Measurements from ENCODE around the gene SLC15A3.

The SLC15A3 gene

GRCh38 chr11:60922906-60923305 lies 29.1 kb downstream of the SLC15A3 start:
- Mint-ChIP-seq H3K27ac (no peak overlapping the region), H3K4me3 (no peak overlapping the region), H3K27me3 (peaks cover 30% of the 10 kb centered on the region), H3K9me3 (no peaks in the 10 kb centered on the region), H3K4me1 (peaks cover 39% of the 10 kb centered on the region)
- ATAC-seq, result no peak
- no peak for DNase-seq

GRCh38 chr11:60921777-60922335 lies 30.1 kb downstream of the SLC15A3 start:
- DNase-seq (no peak), ATAC-seq (no peak)
- H3K4me3 Mint-ChIP-seq, result no peak overlapping the region
- peaks cover 45% of the 10 kb centered on the region for H3K4me1 Mint-ChIP-seq
- no peak overlapping the region for H3K27ac Mint-ChIP-seq
- no peaks in the 10 kb centered on the region for H3K9me3 Mint-ChIP-seq
- peaks cover 21% of the 10 kb centered on the region for H3K27me3 Mint-ChIP-seq

GRCh38 chr11:60921259-60921658 lies 30.7 kb downstream of the SLC15A3 start:
- H3K9me3 Mint-ChIP-seq, result no peaks in the 10 kb centered on the region
- peaks cover 15% of the 10 kb centered on the region for H3K27me3 Mint-ChIP-seq
- H3K4me1 Mint-ChIP-seq, result peaks cover 51% of the 10 kb centered on the region
- no peak overlapping the region for H3K27ac Mint-ChIP-seq
- DNase-seq (no peak), ATAC-seq (no peak)
- no peak overlapping the region for H3K4me3 Mint-ChIP-seq

GRCh38 chr11:60919956-60920355 lies 32.0 kb downstream of the SLC15A3 start:
- Mint-ChIP-seq H3K4me1 (peaks cover 50% of the 10 kb centered on the region), H3K9me3 (no peaks in the 10 kb centered on the region), H3K27ac (no peak overlapping the region), H3K27me3 (peaks cover 2% of the 10 kb centered on the region), H3K4me3 (no peak overlapping the region)
- DNase-seq (no peak), ATAC-seq (no peak)

- DNase-seq (no peak), ATAC-seq (no peak)
- Mint-ChIP-seq H3K4me3 (no peak overlapping the region), H3K27ac (peak overlapping the region in 1 of 2 donors; percentile 48), H3K4me1 (peaks cover 46% of the 10 kb centered on the region), H3K27me3 (no peaks in the 10 kb centered on the region), H3K9me3 (no peaks in the 10 kb centered on the region)
These were observed 32.7 kb downstream of the SLC15A3 start for GRCh38 chr11:60919320-60919719.

GRCh38 chr11:60918939-60919265 lies 33.1 kb downstream of the SLC15A3 start:
- Mint-ChIP-seq H3K27ac (no peak overlapping the region), H3K4me3 (no peak overlapping the region), H3K27me3 (no peaks in the 10 kb centered on the region), H3K4me1 (peaks cover 45% of the 10 kb centered on the region), H3K9me3 (no peaks in the 10 kb centered on the region)
- DNase-seq, result no peak
- ATAC-seq, result no peak

- ATAC-seq, result no peak
- H3K27ac Mint-ChIP-seq, result no peak overlapping the region
- H3K4me1 Mint-ChIP-seq, result peaks cover 49% of the 10 kb centered on the region
- H3K4me3 Mint-ChIP-seq, result no peak overlapping the region
- no peaks in the 10 kb centered on the region for H3K9me3 Mint-ChIP-seq
- no peaks in the 10 kb centered on the region for H3K27me3 Mint-ChIP-seq
- DNase-seq, result no peak
These were observed 33.6 kb downstream of the SLC15A3 start for GRCh38 chr11:60918251-60918938.

- Mint-ChIP-seq H3K4me3 (peak overlapping the region in 1 of 2 donors; percentile 12), H3K27ac (no peak overlapping the region), H3K27me3 (no peaks in the 10 kb centered on the region), H3K9me3 (no peaks in the 10 kb centered on the region), H3K4me1 (peaks cover 60% of the 10 kb centered on the region)
- DNase-seq (no peak), ATAC-seq (no peak)
These were observed 34.7 kb downstream of the SLC15A3 start for GRCh38 chr11:60917267-60917666.

GRCh38 chr11:60916669-60917206 lies 35.2 kb downstream of the SLC15A3 start:
- H3K27ac Mint-ChIP-seq, result no peak overlapping the region
- H3K4me3 Mint-ChIP-seq, result no peak overlapping the region
- DNase-seq (no peak), ATAC-seq (no peak)
- H3K27me3 Mint-ChIP-seq, result no peaks in the 10 kb centered on the region
- peaks cover 66% of the 10 kb centered on the region for H3K4me1 Mint-ChIP-seq
- H3K9me3 Mint-ChIP-seq, result no peaks in the 10 kb centered on the region

- peak; percentile 77 for ATAC-seq
- DNase-seq, result peak; percentile 75 to 84
- peak overlapping the region; percentile 69 to 82 for H3K27ac Mint-ChIP-seq
- H3K27me3 Mint-ChIP-seq, result no peaks in the 10 kb centered on the region
- H3K4me3 Mint-ChIP-seq, result peak overlapping the region; percentile 78 to 99
- peaks cover 5 to 7% of the 10 kb centered on the region in 2 donors for H3K9me3 Mint-ChIP-seq
- H3K4me1 Mint-ChIP-seq, result peaks cover 78% of the 10 kb centered on the region
These were observed 36.6 kb downstream of the SLC15A3 start for GRCh38 chr11:60915248-60915914.

- DNase-seq, result peak in 1 of 2 donors; percentile 46
These were observed 37.2 kb downstream of the SLC15A3 start for GRCh38 chr11:60914633-60915247.

GRCh38 chr11:60913793-60914632 lies 38.0 kb downstream of the SLC15A3 start, which contains the start of gene TMEM109:
TSS of gene TMEM109 (plus strand) at chr11:60914158. CDS start at chr11:60919694, 5,536 bp downstream.
- peaks cover 80% of the 10 kb centered on the region for H3K4me1 Mint-ChIP-seq
- DNase-seq, result peak; percentile 87 to 90
- H3K9me3 Mint-ChIP-seq, result peaks cover 18% of the 10 kb centered on the region in 2 donors
- peak within 1 kb of the TSS; percentile 96 to 99 for H3K4me3 Mint-ChIP-seq
- H3K27me3 Mint-ChIP-seq, result no peaks in the 10 kb centered on the region
- H3K27ac Mint-ChIP-seq, result peak within 1 kb of the TSS; percentile 96 to 99
- peak; percentile 80 for ATAC-seq

More at GRCh38 chr11:60914633-60915247, 37.2 kb downstream of the SLC15A3 start:
- peaks cover 81% of the 10 kb centered on the region for H3K4me1 Mint-ChIP-seq
- no peaks in the 10 kb centered on the region for H3K27me3 Mint-ChIP-seq
- H3K4me3 Mint-ChIP-seq, result peak overlapping the region; percentile 78 to 99
- H3K27ac Mint-ChIP-seq, result peak overlapping the region; percentile 84 to 92
- peaks cover 11% of the 10 kb centered on the region in 2 donors for H3K9me3 Mint-ChIP-seq
- peak; percentile 36 for ATAC-seq

- H3K27ac Mint-ChIP-seq, result peak overlapping the region; percentile 36 to 96
- ATAC-seq, result no peak
These were observed 39.0 kb downstream of the SLC15A3 start for GRCh38 chr11:60912851-60913528.

GRCh38 chr11:60912223-60912850 lies 39.6 kb downstream of the SLC15A3 start:
- DNase-seq (no peak), ATAC-seq (no peak)
- Mint-ChIP-seq H3K4me3 (peak overlapping the region; percentile 49 to 96), H3K27me3 (no peaks in the 10 kb centered on the region), H3K9me3 (peaks cover 21 to 23% of the 10 kb centered on the region in 2 donors), H3K27ac (peak overlapping the region in 1 of 2 donors; percentile 73), H3K4me1 (peaks cover 77% of the 10 kb centered on the region)

More at GRCh38 chr11:60912851-60913528, 39.0 kb downstream of the SLC15A3 start:
- H3K4me3 Mint-ChIP-seq, result peak overlapping the region; percentile 96 to 99
- peaks cover 21 to 23% of the 10 kb centered on the region in 2 donors for H3K9me3 Mint-ChIP-seq
- peaks cover 72% of the 10 kb centered on the region for H3K4me1 Mint-ChIP-seq
- DNase-seq, result no peak
- H3K27me3 Mint-ChIP-seq, result no peaks in the 10 kb centered on the region
